PFSK-1 (cell line): ENCODE data around the gene KRTAP21-3.

Experiments
- POLR2AphosphoS5 ChIP-seq: IDR thresholded peaks from 2 replicates; pipeline ENCODE4 v1.6.1; 2012; ENCODE audit warnings: low read depth, mild to moderate bottlenecking, control low read depth, low read length, moderate library complexity
- SIN3A ChIP-seq: IDR thresholded peaks from 2 replicates; pipeline ENCODE4 v1.6.1; 2012; ENCODE audit warnings: mild to moderate bottlenecking, low read length, moderate library complexity, borderline replicate concordance; ENCODE audit not compliant: insufficient read depth
- TAF1 ChIP-seq: IDR thresholded peaks from 2 replicates; pipeline ENCODE4 v1.6.1; 2012; ENCODE audit warnings: low read length, control low read depth, borderline replicate concordance; ENCODE audit not compliant: insufficient read depth

GRCh38 chr21:30760776-30761175, 42.2 kb upstream of the KRTAP21-3 start:
- TF ChIP-seq POLR2AphosphoS5: no peak
- no peak for TF ChIP-seq TAF1
- no peak for TF ChIP-seq SIN3A
